Raji (cell line): Measurements from ENCODE around the gene GLYR1.

Experiments
- POLR2A ChIP-seq: IDR thresholded peaks from 2 replicates; pipeline ENCODE4 v1.6.1; 2011; ENCODE audit warnings: low read depth, low read length, control low read depth; ENCODE audit not compliant: insufficient read depth

The GLYR1 gene

DNA sequence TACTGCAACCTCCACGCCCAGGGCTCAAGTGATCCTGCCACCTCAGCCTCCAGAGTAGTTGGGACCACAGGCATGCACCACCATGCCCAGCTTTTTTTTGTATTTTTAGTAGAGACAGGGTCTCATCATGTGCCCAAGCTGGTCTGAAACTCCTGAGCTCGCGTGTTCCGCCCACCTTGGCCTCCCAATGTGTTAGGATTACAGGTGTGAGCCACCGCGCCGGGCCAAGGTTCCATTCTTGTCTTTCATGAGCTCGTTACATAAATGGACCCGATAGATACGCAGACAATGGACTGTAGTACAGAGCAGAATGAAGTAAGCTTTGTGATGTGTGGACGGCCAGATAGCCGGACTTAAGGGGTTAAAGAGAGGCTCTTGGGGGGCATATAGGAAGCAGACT is 19.5 kb upstream of the GLYR1 start:
- no peak for TF ChIP-seq POLR2A

DNA sequence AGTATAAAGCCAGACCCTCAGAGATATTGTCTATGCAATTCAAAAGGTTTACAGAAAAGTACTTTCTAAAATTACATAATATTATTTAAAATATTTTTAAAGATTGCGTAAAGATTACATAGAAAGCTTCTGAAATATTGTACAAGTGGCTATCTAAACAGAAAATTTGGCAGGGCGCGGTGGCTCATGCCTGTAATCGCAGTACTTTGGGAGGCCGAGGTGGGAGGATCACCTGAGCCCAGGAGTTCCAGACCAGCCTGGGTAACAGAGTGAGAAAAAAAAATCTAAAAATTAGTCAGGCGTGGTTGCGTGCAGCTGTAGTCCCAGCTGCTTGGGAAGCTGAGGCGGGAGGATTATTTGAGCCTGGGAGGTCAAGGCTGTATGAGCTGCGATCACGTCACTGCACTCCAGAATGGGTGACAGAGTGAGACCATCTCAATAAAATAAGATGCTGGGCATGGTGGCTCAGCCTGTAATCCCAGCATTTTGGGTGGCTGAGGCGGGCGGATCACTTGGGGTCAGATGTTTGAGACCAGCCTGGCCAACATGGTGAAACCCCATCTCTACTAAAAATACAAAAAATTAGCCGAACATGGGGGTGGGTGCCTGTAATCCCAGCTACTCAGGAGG is 18.3 kb upstream of the GLYR1 start:
- TF ChIP-seq POLR2A = no peak

DNA sequence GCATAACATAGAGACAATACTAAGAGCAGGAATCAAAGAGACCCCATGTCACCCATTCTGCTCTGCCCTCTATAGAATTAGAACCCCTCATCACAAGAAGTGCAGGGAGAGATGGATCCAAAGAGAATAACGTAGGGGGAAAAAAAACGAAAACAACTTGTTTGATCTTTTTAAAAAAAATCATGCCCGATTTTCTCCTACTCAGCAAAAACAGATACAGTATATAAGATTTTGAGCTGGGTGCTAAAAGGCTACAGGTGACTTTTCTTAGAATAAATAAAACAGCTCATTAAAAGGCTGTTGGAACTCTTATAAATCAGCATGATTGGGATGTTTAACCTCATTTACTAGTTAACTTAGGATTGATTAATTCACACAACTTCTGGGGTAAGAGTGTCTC is 17.6 kb upstream of the GLYR1 start:
- no peak for TF ChIP-seq POLR2A

GRCh38 chr16:4862639-4863038 is 15.6 kb upstream of the GLYR1 start:
- TF ChIP-seq POLR2A = no peak

DNA sequence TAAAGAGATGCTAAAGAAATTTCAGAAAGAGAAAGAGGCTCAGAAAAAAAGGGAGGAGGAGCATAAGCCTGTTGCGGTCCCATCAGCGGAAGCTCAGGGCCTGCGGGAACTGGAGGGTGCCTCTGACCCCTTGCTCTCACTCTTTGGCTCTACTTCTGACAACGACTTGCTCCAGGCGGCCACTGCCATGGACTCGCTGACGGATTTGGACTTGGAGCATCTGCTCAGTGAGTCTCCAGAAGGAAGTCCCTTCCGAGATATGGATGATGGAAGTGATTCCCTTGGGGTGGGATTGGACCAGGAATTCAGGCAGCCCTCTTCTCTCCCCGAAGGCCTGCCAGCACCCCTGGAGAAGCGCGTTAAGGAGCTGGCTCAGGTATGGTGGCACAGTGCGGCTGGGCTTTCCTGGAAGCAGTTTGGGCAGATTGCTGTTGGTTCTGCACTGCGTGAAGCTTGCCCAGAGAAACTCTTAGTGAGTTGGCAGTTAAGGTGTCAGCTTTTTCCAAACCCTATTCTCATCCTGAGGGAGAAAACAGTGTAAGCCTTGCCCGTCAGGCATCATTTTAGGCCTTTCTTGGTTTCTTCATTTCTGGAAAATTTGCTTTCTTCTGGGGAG is 13.7 kb upstream of the GLYR1 start:
- no peak for TF ChIP-seq POLR2A

DNA sequence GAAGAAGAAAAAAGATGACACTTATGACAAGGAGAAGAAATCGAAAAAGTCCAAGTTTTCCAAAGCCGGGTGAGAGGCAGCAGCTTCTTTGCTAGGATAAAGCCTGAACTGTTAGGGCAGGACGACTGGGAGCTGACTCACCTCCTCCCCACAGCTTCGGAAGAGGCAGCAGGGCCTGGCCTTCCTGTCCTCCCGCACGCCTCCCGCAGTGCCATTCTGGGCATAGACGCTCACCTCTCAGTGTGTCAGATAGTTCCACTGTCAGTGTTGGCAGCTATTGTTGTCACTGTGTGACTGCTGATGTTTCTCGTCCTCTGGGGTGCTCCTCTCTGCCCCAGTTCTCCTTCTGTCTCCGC is 12.8 kb upstream of the GLYR1 start:
- TF ChIP-seq POLR2A = no peak

DNA sequence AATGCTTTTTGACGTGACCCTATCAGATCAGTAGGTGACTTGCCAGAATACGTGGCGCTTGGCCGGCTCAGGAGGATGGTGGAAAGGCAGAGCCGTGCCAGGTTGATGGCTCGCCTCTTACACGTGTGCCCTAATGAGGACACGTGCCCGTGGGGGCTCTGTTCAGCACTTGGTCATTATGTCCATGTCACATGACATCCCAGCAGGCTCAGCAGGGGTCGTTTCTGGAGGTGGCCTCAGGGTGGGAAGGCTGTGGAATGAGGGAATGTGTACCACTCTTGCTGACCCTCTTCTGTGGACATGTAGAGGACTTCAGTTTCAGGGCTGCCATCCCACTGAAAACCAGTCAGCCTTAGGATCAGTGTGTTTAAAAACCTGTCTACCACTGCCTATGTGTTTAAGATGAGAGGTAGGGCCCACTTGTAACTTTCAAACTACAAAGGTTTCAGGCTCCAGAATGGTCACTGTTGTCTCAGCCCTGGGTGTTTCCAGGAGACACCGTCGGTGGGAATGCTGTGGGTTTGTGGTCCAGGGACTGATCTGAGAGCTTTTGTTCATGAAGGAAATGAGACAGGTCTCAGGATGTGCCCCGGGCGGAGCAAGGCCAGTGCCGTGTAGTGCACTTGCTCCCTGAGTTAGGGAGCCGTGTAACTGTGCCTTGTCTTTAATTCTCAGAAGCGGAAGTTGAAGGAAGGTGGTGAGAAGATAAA is 12.3 kb upstream of the GLYR1 start:
- no peak for TF ChIP-seq POLR2A

- TF ChIP-seq POLR2A = no peak
These were observed 8.7 kb upstream of the GLYR1 start for GRCh38 chr16:4855804-4856203.

DNA sequence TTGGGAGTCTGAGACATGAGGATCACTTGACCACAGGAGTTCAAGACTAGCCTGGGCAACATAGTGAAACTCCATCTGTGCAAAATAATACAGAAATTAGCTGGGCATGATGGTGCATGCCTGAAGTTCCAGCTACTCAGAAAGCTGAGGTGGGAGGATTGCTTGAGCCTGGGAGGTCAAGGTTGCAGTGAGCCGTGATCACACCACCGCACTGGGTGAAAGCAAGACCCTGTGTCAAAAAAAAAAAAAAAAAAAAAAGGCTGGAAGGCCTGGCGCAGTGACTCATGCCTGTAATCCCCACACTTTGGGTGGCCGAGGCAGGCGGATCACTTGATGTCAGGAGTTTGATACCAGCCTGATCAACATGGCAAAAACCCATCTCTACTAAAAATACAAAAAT is 8.3 kb upstream of the GLYR1 start:
- TF ChIP-seq POLR2A = no peak

GRCh38 chr16:4852221-4852872 is 5.3 kb upstream of the GLYR1 start:
- TF ChIP-seq POLR2A = no peak

- no peak for TF ChIP-seq POLR2A
These were observed 3.1 kb upstream of the GLYR1 start for GRCh38 chr16:4850211-4850610.

- no peak for TF ChIP-seq POLR2A
These were observed 893 bp upstream of the GLYR1 start for GRCh38 chr16:4847774-4848587.

GRCh38 chr16:4846503-4846900 is 586 bp downstream of the GLYR1 start:
- TF ChIP-seq POLR2A = no peak

DNA sequence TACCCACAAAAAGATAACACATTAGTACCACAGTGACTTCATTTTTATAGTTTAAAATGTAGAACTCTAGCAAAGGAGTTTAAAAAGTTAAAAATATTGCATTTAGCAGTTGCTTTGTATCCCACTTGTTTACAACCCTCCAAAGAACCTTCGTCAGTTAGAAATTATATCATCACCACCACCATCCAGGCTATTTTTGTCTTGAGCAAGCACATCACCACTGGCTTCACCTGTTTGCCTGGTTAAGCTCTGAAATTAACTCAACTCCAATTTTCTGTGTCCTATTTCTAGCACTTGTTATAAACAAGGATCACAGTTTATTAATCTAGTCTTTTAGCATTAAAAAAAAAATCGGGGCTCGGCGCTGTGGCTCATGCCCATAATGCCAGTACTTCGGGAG is 6.1 kb downstream of the GLYR1 start:
- TF ChIP-seq POLR2A = no peak

DNA sequence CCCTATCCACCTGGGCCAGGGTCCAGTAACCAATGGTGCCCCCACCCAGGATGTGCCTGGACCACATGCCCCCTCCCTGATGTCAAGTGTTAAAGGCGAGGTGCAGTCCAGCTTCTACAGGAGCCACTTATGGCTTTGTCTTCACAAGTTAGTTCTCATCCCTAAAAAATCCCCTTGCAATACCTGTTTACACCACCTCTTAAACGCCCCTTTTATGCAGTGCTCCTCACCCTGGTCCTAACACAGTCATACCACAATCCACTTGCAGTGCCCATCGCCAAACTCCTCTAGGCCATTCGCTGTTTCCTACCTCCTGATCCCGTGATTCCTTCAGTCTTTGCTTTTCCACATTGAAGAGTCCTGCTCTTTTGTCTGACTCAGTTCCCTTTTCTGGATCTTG is 7.1 kb downstream of the GLYR1 start:
- no peak for TF ChIP-seq POLR2A
